ELR (cell line): ENCODE results near the gene TCTA.

ENCODE experiments used
- DNase-seq: peaks from one replicate; pipeline ENCODE4 v3.0.0-alpha.2; 2015; ENCODE audit warnings: low read depth

The TCTA gene

DNA sequence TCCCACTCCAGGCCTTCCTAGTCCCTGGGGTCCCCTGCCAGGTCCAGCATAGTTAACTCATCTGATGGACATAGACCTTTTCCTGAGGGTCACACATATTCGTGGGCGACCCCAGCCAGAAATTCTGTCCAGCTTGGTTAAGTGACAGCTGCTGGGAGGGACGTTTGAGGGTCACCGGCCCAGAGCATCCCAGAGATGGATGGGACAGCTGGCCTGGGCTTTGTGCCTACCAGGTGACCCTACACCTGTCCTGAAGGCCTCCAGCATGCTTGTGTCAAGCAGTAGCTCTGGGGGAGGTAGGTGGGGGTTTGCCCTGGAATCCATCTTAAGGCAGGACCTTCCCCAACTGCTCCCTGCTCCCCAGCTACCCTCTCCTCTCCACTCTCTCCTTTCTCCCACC is 48.7 kb downstream of the TCTA start:
- no peak for DNase-seq

DNA sequence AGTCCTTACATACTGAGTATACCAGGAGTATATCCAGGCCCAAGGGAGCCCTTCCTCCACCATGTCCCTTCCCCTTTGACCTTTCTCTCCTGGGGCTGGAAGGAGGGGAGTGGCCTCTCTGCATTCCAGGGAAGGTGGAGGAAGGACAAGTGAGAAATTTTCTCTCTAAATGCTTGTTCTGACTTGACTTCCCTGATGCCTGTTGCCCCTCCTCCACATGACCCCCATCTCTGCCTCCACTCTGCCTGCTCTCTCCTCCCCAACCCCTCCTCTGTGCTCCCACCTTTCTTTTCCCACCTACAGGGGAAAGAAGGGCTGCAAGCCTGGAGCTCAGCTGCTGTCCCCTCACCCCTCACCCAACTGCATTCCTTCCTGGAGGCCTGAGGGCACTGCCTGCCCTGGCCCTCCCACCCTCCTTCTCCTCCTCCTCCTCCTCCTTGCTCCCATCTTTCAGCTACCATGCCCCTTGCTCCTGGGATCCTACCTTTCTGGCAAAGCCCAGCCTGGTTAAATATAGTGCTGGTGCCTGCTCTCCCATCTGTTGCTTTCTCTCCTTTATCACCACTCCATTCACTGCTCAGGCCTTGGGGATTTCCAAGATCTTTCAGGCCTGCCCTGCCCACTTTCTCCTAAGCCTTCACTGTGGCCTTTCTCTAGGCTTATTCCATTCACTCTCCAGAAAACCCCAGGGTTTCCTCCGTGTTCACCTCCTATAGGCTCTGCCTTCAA is 49.4 kb downstream of the TCTA start:
- peak; percentile 19 for DNase-seq

- DNase-seq = peak; percentile 71
These were observed 50.0 kb downstream of the TCTA start for GRCh38 chr3:49462222-49462621.

- DNase-seq = no peak
These were observed 53.2 kb downstream of the TCTA start for GRCh38 chr3:49465270-49466034.
